DMS53 (cell line): Measurements from ENCODE around the gene STRIT1.

Experiments used
- DNase-seq: peaks from one replicate; lab custom pipeline; 2025; lab: John Stamatoyannopoulos, UW

STRIT1 gene

GRCh38 chr3:155293516-155293915 is at the start of gene STRIT1:
STRIT1 (minus strand) TSS chr3:155293683.
- DNase-seq, result no peak

- no peak for DNase-seq
Observed at GRCh38 chr3:155342344-155342743, 48.9 kb upstream of the STRIT1 start.

- DNase-seq, result no peak
Observed at GRCh38 chr3:155339052-155339451, 45.6 kb upstream of the STRIT1 start.

- DNase-seq, result no peak
Observed at GRCh38 chr3:155335724-155336354, 42.4 kb upstream of the STRIT1 start.

- no peak for DNase-seq
Observed at GRCh38 chr3:155334914-155335723, 41.6 kb upstream of the STRIT1 start.

- DNase-seq, result no peak
Observed at GRCh38 chr3:155334215-155334913, 40.9 kb upstream of the STRIT1 start.

GRCh38 chr3:155332716-155333115 is 39.2 kb upstream of the STRIT1 start:
- DNase-seq, result no peak

GRCh38 chr3:155331078-155331477 is 37.6 kb upstream of the STRIT1 start:
- no peak for DNase-seq

- no peak for DNase-seq
Observed at GRCh38 chr3:155330370-155330769, 36.9 kb upstream of the STRIT1 start.

- DNase-seq, result no peak
Observed at GRCh38 chr3:155329513-155330048, 36.1 kb upstream of the STRIT1 start.

GRCh38 chr3:155327871-155328270 is 34.4 kb upstream of the STRIT1 start:
- DNase-seq, result no peak

- no peak for DNase-seq
Observed at GRCh38 chr3:155327430-155327829, 33.9 kb upstream of the STRIT1 start.

- DNase-seq, result no peak
Observed at GRCh38 chr3:155326901-155327300, 33.4 kb upstream of the STRIT1 start.

GRCh38 chr3:155326244-155326643 is 32.8 kb upstream of the STRIT1 start:
- no peak for DNase-seq

GRCh38 chr3:155325263-155325835 is 31.9 kb upstream of the STRIT1 start:
- DNase-seq, result peak; percentile 26

GRCh38 chr3:155323063-155323666 is 29.7 kb upstream of the STRIT1 start:
- peak; percentile 82 for DNase-seq

GRCh38 chr3:155321418-155321817 is 27.9 kb upstream of the STRIT1 start:
- DNase-seq, result no peak

- DNase-seq, result no peak
Observed at GRCh38 chr3:155320934-155321333, 27.5 kb upstream of the STRIT1 start.

- no peak for DNase-seq
Observed at GRCh38 chr3:155318740-155319139, 25.3 kb upstream of the STRIT1 start.

- no peak for DNase-seq
Observed at GRCh38 chr3:155317211-155317610, 23.7 kb upstream of the STRIT1 start.

GRCh38 chr3:155316426-155316825 is 22.9 kb upstream of the STRIT1 start:
- peak; percentile 24 for DNase-seq

GRCh38 chr3:155313916-155314315 is 20.4 kb upstream of the STRIT1 start:
- DNase-seq, result no peak
